ENCODE results near the gene ACTN4. TPM values are rescaled to one million over a fixed set of nuclear protein-coding genes. Genes with fewer than 3 reads are reported as not detected.
A peak's percentile ranks its signal among the peaks of the same experiment; 100 is the strongest.
"Not testable (repeated sequence)": the region's sequence is repeated elsewhere in the genome, so short reads cannot be mapped to it uniquely, and the experiment has no call there.

The ACTN4 gene
- 100 to 1,000 TPM; 259 to 844 (median 429) TPM for total RNA-seq

GRCh38 chr19:38647368-38647965 lies at the start of gene ACTN4:
Gene ACTN4, plus strand, starts transcription at chr19:38647649. Its CDS starts 97 bp downstream, at chr19:38647746.
- peak in 2 of 4 experiments; percentile 4 to 30 for TF ChIP-seq CTCF (IDR thresholded peaks at IDR 0.05)
- TF ChIP-seq POLR2A (IDR thresholded peaks at IDR 0.05): peak; percentile 100
- intact Hi-C loops (cut with DNase I; ENCODE audit: low total_unique reads): no loop called here

DNA sequence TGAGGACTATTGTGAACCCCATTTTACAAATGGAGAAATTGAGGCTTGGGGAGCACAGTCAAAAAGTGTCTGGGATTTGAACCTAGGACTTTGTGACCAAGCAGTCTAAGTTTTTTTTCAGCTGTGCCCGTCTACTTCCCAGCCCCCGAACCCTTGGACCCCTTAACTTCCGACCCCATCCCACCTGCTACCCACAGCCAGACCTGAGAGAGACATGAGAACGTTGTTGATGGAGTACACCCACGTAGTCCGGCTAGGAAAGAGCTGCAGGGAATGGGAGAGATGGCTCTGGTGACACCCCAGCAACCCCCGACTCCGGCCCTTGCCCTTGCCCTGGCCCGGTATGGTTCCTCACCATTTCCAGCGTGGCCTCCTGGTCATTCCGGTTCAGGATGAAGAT lies 47.7 kb upstream of the ACTN4 start:
- TF ChIP-seq POLR2A (IDR thresholded peaks at IDR 0.05) (no peak), CTCF (IDR thresholded peaks at IDR 0.05) (no peak)
- H3K27me3 ChIP-seq: no peaks in the 10 kb centered on the region
- H3K9me3 ChIP-seq: no peaks in the 10 kb centered on the region
- DNase-seq: no peak
- no peak overlapping the region for H3K27ac ChIP-seq
- no peaks in the 10 kb centered on the region for H3K36me3 ChIP-seq
- no peaks in the 10 kb centered on the region for H3K4me1 ChIP-seq
- intact Hi-C loops (cut with DNase I; ENCODE audit: low total_unique reads): no loop called here
- H3K4me3 ChIP-seq: no peak overlapping the region

More at GRCh38 chr19:38647368-38647965, at the start of gene ACTN4:
- H3K36me3 ChIP-seq: no peaks in the 10 kb centered on the region
- H3K4me3 ChIP-seq: peak within 1 kb of the TSS; percentile 97 to 99
- H3K9me3 ChIP-seq: no peaks in the 10 kb centered on the region
- H3K4me1 ChIP-seq: peaks cover 9% of the 10 kb centered on the region in 2 donors
- DNase-seq: peak; percentile 98 to 100
- H3K27ac ChIP-seq: peak within 1 kb of the TSS; percentile 98
- H3K27me3 ChIP-seq: no peaks in the 10 kb centered on the region

- intact Hi-C loops (cut with DNase I; ENCODE audit: low total_unique reads): not testable (repeated sequence)
Measured at GRCh38 chr19:38602856-38603255, 44.6 kb upstream of the ACTN4 start.

GRCh38 chr19:38606131-38606530 lies 41.3 kb upstream of the ACTN4 start:
- TF ChIP-seq POLR2A (IDR thresholded peaks at IDR 0.05) (no peak), CTCF (IDR thresholded peaks at IDR 0.05) (no peak)
- no peaks in the 10 kb centered on the region for H3K4me1 ChIP-seq
- H3K9me3 ChIP-seq: no peaks in the 10 kb centered on the region
- H3K36me3 ChIP-seq: no peaks in the 10 kb centered on the region
- no peaks in the 10 kb centered on the region for H3K27me3 ChIP-seq
- intact Hi-C loops (cut with DNase I; ENCODE audit: low total_unique reads): no loop called here
- H3K27ac ChIP-seq: no peak overlapping the region
- no peak overlapping the region for H3K4me3 ChIP-seq
- no peak for DNase-seq

More at GRCh38 chr19:38602856-38603255, 44.6 kb upstream of the ACTN4 start:
- not testable (repeated sequence) for H3K4me1 ChIP-seq, DNase-seq, H3K36me3 ChIP-seq, H3K27me3 ChIP-seq, H3K27ac ChIP-seq, H3K4me3 ChIP-seq, H3K9me3 ChIP-seq

DNA sequence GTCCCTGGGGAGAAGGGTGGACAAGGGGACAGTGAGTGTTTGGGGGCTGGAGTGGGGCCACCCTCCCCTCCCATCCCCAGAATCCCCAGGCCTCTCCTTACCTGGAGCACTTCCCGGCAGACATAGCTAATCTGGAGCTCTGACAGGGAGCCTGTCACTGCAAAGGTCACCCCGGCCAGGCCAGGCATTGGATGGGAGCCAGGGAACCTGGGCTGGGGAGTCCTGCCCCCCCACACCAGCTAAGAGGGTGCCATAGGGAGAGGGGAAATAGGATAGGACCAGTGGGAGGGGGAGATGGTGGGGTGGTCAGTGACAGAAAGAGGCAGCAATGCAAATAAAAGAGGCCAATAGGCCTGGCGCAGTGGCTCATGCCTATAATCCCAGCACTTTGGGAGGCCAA lies 33.2 kb upstream of the ACTN4 start:
- Histone ChIP-seq H3K27me3 (no peaks in the 10 kb centered on the region), H3K4me3 (no peak overlapping the region), H3K27ac (no peak overlapping the region), H3K4me1 (no peaks in the 10 kb centered on the region), H3K9me3 (no peaks in the 10 kb centered on the region), H3K36me3 (no peaks in the 10 kb centered on the region)
- no peak for DNase-seq
- TF ChIP-seq CTCF (IDR thresholded peaks at IDR 0.05) (no peak), POLR2A (IDR thresholded peaks at IDR 0.05) (no peak)
- intact Hi-C loops (cut with DNase I; ENCODE audit: low total_unique reads): no loop called here
